Panc1 (cell line): Measurements from ENCODE around the gene SIM2. TPM values are rescaled to one million over a fixed set of nuclear protein-coding genes. Genes with fewer than 3 reads are reported as not detected.

ENCODE experiments used
- ATAC-seq: fragments of 200-7000 bp; cut with Tn5 transposase; 2 replicates; pipeline ENCODE4 v1.9.1; 2020; ENCODE audit warnings: mild to moderate bottlenecking, moderate library complexity
- BruUV-seq: library from RNA; stranded (reverse); fragments of 400-500 nt; replicated peaks from 2 replicates; lab custom pipeline; 2021; lab: Mats Ljungman, UMichigan
- CTCF ChIA-PET: fragments of 300-600 bp; sonication (Branson Sonifier 250); formaldehyde crosslinking; loops from one replicate; lab custom pipeline; 2022; ENCODE audit warnings: antibody characterized with exemption; lab: Charles Lee
- POLR2A ChIA-PET: fragments of 300-600 bp; sonication (Branson Sonifier 250); formaldehyde crosslinking; loops from one replicate; lab custom pipeline; 2022; ENCODE audit warnings: antibody characterized with exemption; lab: Charles Lee
- DNase-seq: peaks from one replicate; pipeline ENCODE4 v3.0.0-alpha.2; 2010; ENCODE audit warnings: low read depth, low spot score
- H3K27ac ChIP-seq: 2 replicates; pipeline ENCODE4 v1.5.1; 2011; ENCODE audit warnings: mild to moderate bottlenecking, low read length, inconsistent platforms
- H3K27me3 ChIP-seq: fragments of 200-500 bp; sonication (Bioruptor generic); 2 replicates; pipeline ENCODE4 v1.6.0; 2014; ENCODE audit warnings: low read length, inconsistent platforms; ENCODE audit not compliant: control insufficient read depth, insufficient read depth
- H3K36me3 ChIP-seq: fragments of 200-500 bp; sonication (Bioruptor generic); 2 replicates; pipeline ENCODE4 v1.5.1; 2014; ENCODE audit warnings: inconsistent platforms, mild to moderate bottlenecking, low read length, moderate library complexity; ENCODE audit not compliant: control insufficient read depth, insufficient read depth
- H3K4me1 ChIP-seq: 2 replicates; pipeline ENCODE4 v1.5.1; 2011; ENCODE audit warnings: inconsistent platforms, mild to moderate bottlenecking, low read length, moderate library complexity; ENCODE audit not compliant: control insufficient read depth, insufficient read depth
- H3K4me3 ChIP-seq, 2 experiments: 2 replicates each; pipeline ENCODE4 v1.5.1; 2011 to 2012; ENCODE audit warnings: low read depth in 2 of 2, low read length in 2 of 2, mild to moderate bottlenecking in 2 of 2, inconsistent platforms in 1 of 2, moderate library complexity in 1 of 2
- H3K9me3 ChIP-seq: fragments of 200-500 bp; sonication (Bioruptor generic); 2 replicates; pipeline ENCODE4 v1.5.1; 2014; ENCODE audit warnings: low read depth, mild to moderate bottlenecking, inconsistent platforms, low read length, moderate library complexity; ENCODE audit not compliant: control insufficient read depth, insufficient read depth
- CTCF ChIP-seq: fragments of 450-650 bp; IDR thresholded peaks from 2 replicates; pipeline ENCODE4 v1.5.1; 2017; ENCODE audit warnings: mild to moderate bottlenecking
- POLR2AphosphoS5 ChIP-seq: IDR thresholded peaks from 2 replicates; pipeline ENCODE4 v1.6.1; 2012; ENCODE audit warnings: mild to moderate bottlenecking, low read depth, low read length, moderate library complexity
- REST ChIP-seq, 2 experiments: IDR thresholded peaks; 2 replicates each; pipeline ENCODE4 v1.6.1; 2011 to 2012; ENCODE audit warnings: low read depth in 2 of 2, control low read depth in 1 of 2, low read length in 1 of 2, mild to moderate bottlenecking in 1 of 2, moderate library complexity in 1 of 2; ENCODE audit not compliant: insufficient read depth in 1 of 2
- SIN3A ChIP-seq: IDR thresholded peaks from 2 replicates; pipeline ENCODE4 v1.6.1; 2012; ENCODE audit warnings: low read depth, mild to moderate bottlenecking, low read length, moderate library complexity, borderline replicate concordance; ENCODE audit not compliant: insufficient read depth
- TCF7L2 ChIP-seq: IDR thresholded peaks from 2 replicates; pipeline ENCODE4 v1.6.1; 2011; ENCODE audit warnings: mild to moderate bottlenecking, low read depth, low read length, inconsistent platforms
- in situ Hi-C: cut with HindIII; loops from 2 replicates; pipeline ENCODE4 v1.10.0; 2016; ENCODE audit warnings: low sequenced_read_pairs, low pct_unique_long_range_greater_than_20kb
- intact Hi-C: fragments of 100-400 bp; cut with micrococcal nuclease; formaldehyde crosslinking; loops from one replicate; pipeline ENCODE4 v1.10.0; 2022; ENCODE audit not compliant: unreplicated experiment
- total RNA-seq: library from RNA; stranded (reverse); gene quantifications from one replicate; pipeline ENCODE4 v1.2.1, GENCODE V29; 2021; ENCODE audit not compliant: unreplicated experiment

Gene SIM2
- total RNA-seq, 1 experiment from 2014 or later, result 11.5 TPM

GRCh38 chr21:36763305-36763704 lies 64.4 kb downstream of the SIM2 start:
- in situ Hi-C loops, result no loop called here
- BruUV-seq, result no TSS peak
- CTCF ChIA-PET, result interaction anchor here (0.6 kb wide), 1 partner anchor 504 kb away, joined by 4 read pairs; no protein-coding TSS in a partner anchor

GRCh38 chr21:36765229-36765628 lies 66.3 kb downstream of the SIM2 start:
- no peak for DNase-seq
- H3K27me3 ChIP-seq, result no peaks in the 10 kb centered on the region
- H3K4me3 ChIP-seq, result no peak overlapping the region
- ChIA-PET CTCF (no interaction called here), POLR2A (no interaction called here)
- no peaks in the 10 kb centered on the region for H3K9me3 ChIP-seq
- ATAC-seq, result no peak
- H3K4me1 ChIP-seq, result no peaks in the 10 kb centered on the region
- H3K36me3 ChIP-seq, result no peaks in the 10 kb centered on the region
- in situ Hi-C loops, result no loop called here
- no TSS peak for BruUV-seq
- H3K27ac ChIP-seq, result no peak overlapping the region
- intact Hi-C loops, result no loop called here
- TF ChIP-seq CTCF (no peak), SIN3A (no peak), REST (IDR thresholded peaks at IDR 0.05; ENCODE audit: insufficient read depth in 1 of 2, low read depth in 2 of 2, low read length in 1 of 2) (no peak), POLR2AphosphoS5 (no peak), TCF7L2 (no peak)

More at GRCh38 chr21:36763305-36763704, 64.4 kb downstream of the SIM2 start:
- intact Hi-C loops, result no loop called here
- Histone ChIP-seq H3K27ac (no peak overlapping the region), H3K9me3 (no peaks in the 10 kb centered on the region), H3K36me3 (no peaks in the 10 kb centered on the region), H3K4me3 (no peak overlapping the region), H3K27me3 (no peaks in the 10 kb centered on the region), H3K4me1 (no peaks in the 10 kb centered on the region)
- ATAC-seq, result no peak
- POLR2A ChIA-PET, result no interaction called here
- TF ChIP-seq SIN3A, result no peak
- TF ChIP-seq TCF7L2, result no peak
- TF ChIP-seq CTCF, result no peak
- no peak for TF ChIP-seq POLR2AphosphoS5
- TF ChIP-seq REST (IDR thresholded peaks at IDR 0.05; ENCODE audit: insufficient read depth in 1 of 2, low read depth in 2 of 2, low read length in 1 of 2), result no peak
- DNase-seq, result no peak
